WTC11 (cell line): Measurements from ENCODE around the gene CLCN1. TPM values are rescaled to one million over a fixed set of nuclear protein-coding genes. Genes with fewer than 3 reads are reported as not detected.

ENCODE experiments used
- ATAC-seq: fragments of 200-7000 bp; cut with Tn5 transposase; 2 replicates; pipeline ENCODE4 v1.10.0; 2021; ENCODE audit warnings: mild to moderate bottlenecking, moderate library complexity
- CTCF ChIA-PET: fragments of 300-600 bp; sonication (Branson Sonifier 250); formaldehyde crosslinking; loops from one replicate; lab custom pipeline; 2021; ENCODE audit warnings: antibody characterized with exemption; lab: Charles Lee
- POLR2A ChIA-PET: fragments of 350-600 bp; sonication (Branson Sonifier 250); formaldehyde crosslinking; loops from one replicate; lab custom pipeline; 2021; ENCODE audit warnings: antibody characterized with exemption; lab: Charles Lee
- DNase-seq: peaks from one replicate; pipeline ENCODE4 v3.0.0; 2021; ENCODE audit warnings: low spot score
- H3K27ac Mint-ChIP-seq: 2 replicates; pipeline ENCODE4 v1.8.0; 2021; ENCODE audit warnings: mixed read lengths
- H3K27me3 Mint-ChIP-seq: 2 replicates; pipeline ENCODE4 v1.8.0; 2021; ENCODE audit warnings: low read depth, mild to moderate bottlenecking, moderate library complexity, mixed read lengths
- H3K36me3 Mint-ChIP-seq: 2 replicates; pipeline ENCODE4 v1.8.0; 2021; ENCODE audit warnings: mixed read lengths
- H3K4me1 Mint-ChIP-seq: 2 replicates; pipeline ENCODE4 v1.8.0; 2022; ENCODE audit warnings: mixed read lengths
- H3K4me3 Mint-ChIP-seq: 2 replicates; pipeline ENCODE4 v1.8.0; 2021; ENCODE audit warnings: mild to moderate bottlenecking, moderate library complexity, mixed read lengths
- H3K9me3 Mint-ChIP-seq: 2 replicates; pipeline ENCODE4 v1.8.0; 2021; ENCODE audit warnings: mixed read lengths
- CBFB ChIP-seq: sonication (generic); formaldehyde crosslinking; IDR thresholded peaks from 2 replicates; pipeline ENCODE4 v1.8.1; 2022; ENCODE audit warnings: mild to moderate bottlenecking, low read depth, missing genetic modification reagents
- CREB1 ChIP-seq: sonication (generic); formaldehyde crosslinking; IDR thresholded peaks from 2 replicates; pipeline ENCODE4 v1.8.0; 2023; ENCODE audit warnings: mild to moderate bottlenecking, missing genetic modification reagents
- ELF4 ChIP-seq: sonication (generic); formaldehyde crosslinking; IDR thresholded peaks from 2 replicates; pipeline ENCODE4 v1.8.1; 2022; ENCODE audit warnings: low read depth, mild to moderate bottlenecking, moderate library complexity, missing genetic modification reagents
- EMX1 ChIP-seq: fragments of 250-450 bp; sonication (Bioruptor Pico); IDR thresholded peaks from 2 replicates; pipeline ENCODE4 v1.8.0; 2021; ENCODE audit warnings: mild to moderate bottlenecking
- FOXK1 ChIP-seq: sonication (generic); formaldehyde crosslinking; IDR thresholded peaks from 2 replicates; pipeline ENCODE4 v1.8.0; 2022; ENCODE audit warnings: mild to moderate bottlenecking, moderate library complexity, missing genetic modification reagents
- MXD4 ChIP-seq: fragments of 250-450 bp; sonication (Bioruptor Pico); IDR thresholded peaks from 2 replicates; pipeline ENCODE4 v1.8.0; 2021; ENCODE audit warnings: mild to moderate bottlenecking, moderate library complexity, borderline replicate concordance
- NFE2L1 ChIP-seq: sonication (generic); formaldehyde crosslinking; IDR thresholded peaks from 2 replicates; pipeline ENCODE4 v1.8.1; 2023; ENCODE audit warnings: missing genetic modification reagents
- NFYB ChIP-seq: sonication (generic); formaldehyde crosslinking; conservative IDR thresholded peaks from 2 replicates; pipeline ENCODE4 v1.8.0; 2022; ENCODE audit warnings: low read depth, missing genetic modification reagents
- OVOL2 ChIP-seq: fragments of 250-450 bp; sonication (Bioruptor Pico); IDR thresholded peaks from 2 replicates; pipeline ENCODE4 v1.9.0; 2021; ENCODE audit warnings: mild to moderate bottlenecking, borderline replicate concordance
- RELA ChIP-seq: sonication (generic); formaldehyde crosslinking; IDR thresholded peaks from 2 replicates; pipeline ENCODE4 v1.8.1; 2022; ENCODE audit warnings: missing genetic modification reagents, mild to moderate bottlenecking, borderline replicate concordance
- RORB ChIP-seq: fragments of 250-450 bp; sonication (Bioruptor Pico); IDR thresholded peaks from 2 replicates; pipeline ENCODE4 v1.9.0; 2021; ENCODE audit warnings: mild to moderate bottlenecking
- TEAD1 ChIP-seq: sonication (generic); formaldehyde crosslinking; IDR thresholded peaks from 2 replicates; pipeline ENCODE4 v1.8.0; 2022; ENCODE audit warnings: mild to moderate bottlenecking, missing genetic modification reagents
- TEAD4 ChIP-seq: sonication (generic); formaldehyde crosslinking; IDR thresholded peaks from 2 replicates; pipeline ENCODE4 v1.8.0; 2022; ENCODE audit warnings: mild to moderate bottlenecking, missing genetic modification reagents
- ZNF263 ChIP-seq: sonication (generic); formaldehyde crosslinking; IDR thresholded peaks from 2 replicates; pipeline ENCODE4 v1.8.1; 2022; ENCODE audit warnings: low read depth, mild to moderate bottlenecking, moderate library complexity, missing genetic modification reagents
- ZNF317 ChIP-seq: sonication (generic); formaldehyde crosslinking; IDR thresholded peaks from 2 replicates; pipeline ENCODE4 v1.8.1; 2023; ENCODE audit warnings: low read depth, mild to moderate bottlenecking, moderate library complexity, missing genetic modification reagents, borderline replicate concordance
- ZNF423 ChIP-seq: fragments of 250-450 bp; sonication (Bioruptor Pico); IDR thresholded peaks from 2 replicates; pipeline ENCODE4 v2.1.2; 2022; ENCODE audit warnings: mild to moderate bottlenecking, moderate library complexity
- ZNF671 ChIP-seq: fragments of 250-450 bp; sonication (Bioruptor Pico); IDR thresholded peaks from 2 replicates; pipeline ENCODE4 v1.8.0; 2021; ENCODE audit warnings: mild to moderate bottlenecking
- total RNA-seq: library from RNA; stranded (reverse); gene quantifications from 3 replicates; pipeline ENCODE4 v1.2.3, GENCODE V29; 2021
- TF ChIP-seq, protein P1 (sequence below): sonication (generic); formaldehyde crosslinking; IDR thresholded peaks from 2 replicates; pipeline ENCODE4 v1.8.1; 2022; ENCODE audit warnings: mild to moderate bottlenecking, missing genetic modification reagents, moderate library complexity, borderline replicate concordance
- TF ChIP-seq, protein P2 (sequence below): fragments of 250-450 bp; sonication (Bioruptor Pico); IDR thresholded peaks from 2 replicates; pipeline ENCODE4 v2.1.2; 2022; ENCODE audit warnings: mild to moderate bottlenecking, moderate library complexity
- TF ChIP-seq, protein P3 (sequence below): sonication (generic); formaldehyde crosslinking; IDR thresholded peaks from 2 replicates; pipeline ENCODE4 v1.8.0; 2022; ENCODE audit warnings: mild to moderate bottlenecking, missing genetic modification reagents
- TF ChIP-seq, protein P4 (sequence below): sonication (generic); formaldehyde crosslinking; conservative IDR thresholded peaks from 2 replicates; pipeline ENCODE4 v1.8.1; 2023; ENCODE audit warnings: mild to moderate bottlenecking, low read depth, missing genetic modification reagents, moderate library complexity
- TF ChIP-seq, protein P5 (sequence below): sonication (generic); formaldehyde crosslinking; IDR thresholded peaks from 2 replicates; pipeline ENCODE4 v1.8.0; 2022; ENCODE audit warnings: mild to moderate bottlenecking, missing genetic modification reagents
- TF ChIP-seq, protein P6 (sequence below): sonication (generic); formaldehyde crosslinking; IDR thresholded peaks from 2 replicates; pipeline ENCODE4 v1.8.1; 2023; ENCODE audit warnings: mild to moderate bottlenecking, moderate library complexity, missing genetic modification reagents
- TF ChIP-seq, protein P7 (sequence below): sonication (generic); formaldehyde crosslinking; IDR thresholded peaks from 2 replicates; pipeline ENCODE4 v1.8.1; 2022; ENCODE audit warnings: low read depth, mild to moderate bottlenecking, moderate library complexity, missing genetic modification reagents, borderline replicate concordance

The CLCN1 gene
- total RNA-seq, 1 experiment from 2014 or later = 0.28 TPM

DNA sequence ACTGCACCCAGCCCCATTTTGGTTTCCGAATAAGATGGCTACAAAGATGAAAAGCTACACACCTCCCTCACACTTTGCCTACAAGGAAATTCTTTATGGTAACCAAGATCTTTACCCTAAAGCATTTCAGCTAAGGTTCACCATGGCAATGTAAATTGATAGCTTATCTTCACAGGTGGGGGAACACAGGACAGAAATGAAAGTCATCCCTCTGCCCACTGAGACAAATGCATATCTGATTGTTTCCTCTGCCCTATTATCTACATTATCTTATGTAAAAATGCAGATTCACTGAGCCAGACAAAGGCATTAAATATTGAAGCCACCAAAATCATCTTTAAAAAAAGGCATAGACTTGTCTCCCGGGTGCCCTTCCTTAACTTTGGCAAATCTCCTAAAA, 34.4 kb upstream of the CLCN1 start:
- Mint-ChIP-seq H3K9me3 (no peaks in the 10 kb centered on the region), H3K4me3 (no peak overlapping the region), H3K36me3 (no peaks in the 10 kb centered on the region; the same call in 1 of the 2 replicates), H3K4me1 (peaks cover 28% of the 10 kb centered on the region), H3K27me3 (peaks cover 32% of the 10 kb centered on the region), H3K27ac (no peak overlapping the region)
- ATAC-seq (no peak), DNase-seq (no peak)
- ChIA-PET CTCF (no interaction called here), POLR2A (no interaction called here)
- no peak for TF ChIP-seq NFE2L1 (CRISPR knock-in tag)
- TF ChIP-seq ZNF263 (CRISPR knock-in tag) = no peak
- no peak for TF ChIP-seq TEAD1 (CRISPR knock-in tag)
- no peak for TF ChIP-seq ZNF423 (CRISPR knock-in tag)
- TF ChIP-seq, protein P1, sequence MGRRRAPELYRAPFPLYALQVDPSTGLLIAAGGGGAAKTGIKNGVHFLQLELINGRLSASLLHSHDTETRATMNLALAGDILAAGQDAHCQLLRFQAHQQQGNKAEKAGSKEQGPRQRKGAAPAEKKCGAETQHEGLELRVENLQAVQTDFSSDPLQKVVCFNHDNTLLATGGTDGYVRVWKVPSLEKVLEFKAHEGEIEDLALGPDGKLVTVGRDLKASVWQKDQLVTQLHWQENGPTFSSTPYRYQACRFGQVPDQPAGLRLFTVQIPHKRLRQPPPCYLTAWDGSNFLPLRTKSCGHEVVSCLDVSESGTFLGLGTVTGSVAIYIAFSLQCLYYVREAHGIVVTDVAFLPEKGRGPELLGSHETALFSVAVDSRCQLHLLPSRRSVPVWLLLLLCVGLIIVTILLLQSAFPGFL = no peak
- no peak for TF ChIP-seq TEAD4 (CRISPR knock-in tag)
- TF ChIP-seq ZNF317 = no peak
- no peak for TF ChIP-seq EMX1
- TF ChIP-seq OVOL2 (CRISPR knock-in tag) = no peak
- TF ChIP-seq, protein P2, sequence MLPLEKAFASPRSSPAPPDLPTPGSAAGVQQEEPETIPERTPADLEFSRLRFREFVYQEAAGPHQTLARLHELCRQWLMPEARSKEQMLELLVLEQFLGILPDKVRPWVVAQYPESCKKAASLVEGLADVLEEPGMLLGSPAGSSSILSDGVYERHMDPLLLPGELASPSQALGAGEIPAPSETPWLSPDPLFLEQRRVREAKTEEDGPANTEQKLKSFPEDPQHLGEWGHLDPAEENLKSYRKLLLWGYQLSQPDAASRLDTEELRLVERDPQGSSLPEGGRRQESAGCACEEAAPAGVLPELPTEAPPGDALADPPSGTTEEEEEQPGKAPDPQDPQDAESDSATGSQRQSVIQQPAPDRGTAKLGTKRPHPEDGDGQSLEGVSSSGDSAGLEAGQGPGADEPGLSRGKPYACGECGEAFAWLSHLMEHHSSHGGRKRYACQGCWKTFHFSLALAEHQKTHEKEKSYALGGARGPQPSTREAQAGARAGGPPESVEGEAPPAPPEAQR = no peak
- no peak for TF ChIP-seq CREB1 (CRISPR knock-in tag)

DNA sequence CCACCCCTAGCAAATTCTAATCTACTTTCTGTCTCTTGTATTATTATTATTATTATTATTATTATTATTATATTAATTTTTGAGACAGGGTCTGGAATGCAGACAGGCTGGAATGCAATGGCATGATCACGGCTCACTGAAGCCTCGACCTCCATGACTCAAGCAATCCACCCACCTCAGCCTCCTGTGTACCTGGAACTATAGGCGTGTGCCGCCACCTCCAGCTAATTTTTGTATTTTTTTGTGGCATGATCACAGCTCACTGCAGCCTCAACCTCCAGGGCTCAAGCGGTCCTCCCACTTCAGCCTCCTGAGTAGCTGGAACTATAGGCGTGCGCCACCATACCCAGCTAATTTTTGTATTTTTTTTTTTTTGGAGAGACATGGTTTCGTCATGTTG, 33.8 kb upstream of the CLCN1 start:
- Mint-ChIP-seq H3K4me1 (peaks cover 28% of the 10 kb centered on the region), H3K27ac (no peak overlapping the region), H3K4me3 (no peak overlapping the region), H3K9me3 (peaks cover 6% of the 10 kb centered on the region), H3K36me3 (peaks cover 6% of the 10 kb centered on the region), H3K27me3 (peaks cover 38% of the 10 kb centered on the region)
- ATAC-seq (no peak), DNase-seq (no peak)
- ChIA-PET POLR2A (no interaction called here), CTCF (interaction anchor here (2.0 kb wide), 1 partner anchor 41 kb away, joined by 11 read pairs; no protein-coding TSS in a partner anchor)
- no peak for TF ChIP-seq ZNF423 (CRISPR knock-in tag)
- TF ChIP-seq, protein P1 = no peak
- no peak for TF ChIP-seq RELA (CRISPR knock-in tag)
- TF ChIP-seq, protein P3, sequence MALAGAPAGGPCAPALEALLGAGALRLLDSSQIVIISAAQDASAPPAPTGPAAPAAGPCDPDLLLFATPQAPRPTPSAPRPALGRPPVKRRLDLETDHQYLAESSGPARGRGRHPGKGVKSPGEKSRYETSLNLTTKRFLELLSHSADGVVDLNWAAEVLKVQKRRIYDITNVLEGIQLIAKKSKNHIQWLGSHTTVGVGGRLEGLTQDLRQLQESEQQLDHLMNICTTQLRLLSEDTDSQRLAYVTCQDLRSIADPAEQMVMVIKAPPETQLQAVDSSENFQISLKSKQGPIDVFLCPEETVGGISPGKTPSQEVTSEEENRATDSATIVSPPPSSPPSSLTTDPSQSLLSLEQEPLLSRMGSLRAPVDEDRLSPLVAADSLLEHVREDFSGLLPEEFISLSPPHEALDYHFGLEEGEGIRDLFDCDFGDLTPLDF (CRISPR knock-in tag) = no peak
- no peak for TF ChIP-seq FOXK1 (CRISPR knock-in tag)
- TF ChIP-seq ELF4 (CRISPR knock-in tag) = no peak
- TF ChIP-seq NFYB (CRISPR knock-in tag) = no peak
- TF ChIP-seq ZNF671 (CRISPR knock-in tag) = no peak
- no peak for TF ChIP-seq CBFB
- TF ChIP-seq, protein P4, sequence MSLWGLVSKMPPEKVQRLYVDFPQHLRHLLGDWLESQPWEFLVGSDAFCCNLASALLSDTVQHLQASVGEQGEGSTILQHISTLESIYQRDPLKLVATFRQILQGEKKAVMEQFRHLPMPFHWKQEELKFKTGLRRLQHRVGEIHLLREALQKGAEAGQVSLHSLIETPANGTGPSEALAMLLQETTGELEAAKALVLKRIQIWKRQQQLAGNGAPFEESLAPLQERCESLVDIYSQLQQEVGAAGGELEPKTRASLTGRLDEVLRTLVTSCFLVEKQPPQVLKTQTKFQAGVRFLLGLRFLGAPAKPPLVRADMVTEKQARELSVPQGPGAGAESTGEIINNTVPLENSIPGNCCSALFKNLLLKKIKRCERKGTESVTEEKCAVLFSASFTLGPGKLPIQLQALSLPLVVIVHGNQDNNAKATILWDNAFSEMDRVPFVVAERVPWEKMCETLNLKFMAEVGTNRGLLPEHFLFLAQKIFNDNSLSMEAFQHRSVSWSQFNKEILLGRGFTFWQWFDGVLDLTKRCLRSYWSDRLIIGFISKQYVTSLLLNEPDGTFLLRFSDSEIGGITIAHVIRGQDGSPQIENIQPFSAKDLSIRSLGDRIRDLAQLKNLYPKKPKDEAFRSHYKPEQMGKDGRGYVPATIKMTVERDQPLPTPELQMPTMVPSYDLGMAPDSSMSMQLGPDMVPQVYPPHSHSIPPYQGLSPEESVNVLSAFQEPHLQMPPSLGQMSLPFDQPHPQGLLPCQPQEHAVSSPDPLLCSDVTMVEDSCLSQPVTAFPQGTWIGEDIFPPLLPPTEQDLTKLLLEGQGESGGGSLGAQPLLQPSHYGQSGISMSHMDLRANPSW (CRISPR knock-in tag) = no peak
- TF ChIP-seq, protein P5, sequence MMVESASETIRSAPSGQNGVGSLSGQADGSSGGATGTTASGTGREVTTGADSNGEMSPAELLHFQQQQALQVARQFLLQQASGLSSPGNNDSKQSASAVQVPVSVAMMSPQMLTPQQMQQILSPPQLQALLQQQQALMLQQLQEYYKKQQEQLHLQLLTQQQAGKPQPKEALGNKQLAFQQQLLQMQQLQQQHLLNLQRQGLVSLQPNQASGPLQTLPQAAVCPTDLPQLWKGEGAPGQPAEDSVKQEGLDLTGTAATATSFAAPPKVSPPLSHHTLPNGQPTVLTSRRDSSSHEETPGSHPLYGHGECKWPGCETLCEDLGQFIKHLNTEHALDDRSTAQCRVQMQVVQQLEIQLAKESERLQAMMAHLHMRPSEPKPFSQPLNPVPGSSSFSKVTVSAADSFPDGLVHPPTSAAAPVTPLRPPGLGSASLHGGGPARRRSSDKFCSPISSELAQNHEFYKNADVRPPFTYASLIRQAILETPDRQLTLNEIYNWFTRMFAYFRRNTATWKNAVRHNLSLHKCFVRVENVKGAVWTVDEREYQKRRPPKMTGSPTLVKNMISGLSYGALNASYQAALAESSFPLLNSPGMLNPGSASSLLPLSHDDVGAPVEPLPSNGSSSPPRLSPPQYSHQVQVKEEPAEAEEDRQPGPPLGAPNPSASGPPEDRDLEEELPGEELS (CRISPR knock-in tag) = no peak
- TF ChIP-seq, protein P6, sequence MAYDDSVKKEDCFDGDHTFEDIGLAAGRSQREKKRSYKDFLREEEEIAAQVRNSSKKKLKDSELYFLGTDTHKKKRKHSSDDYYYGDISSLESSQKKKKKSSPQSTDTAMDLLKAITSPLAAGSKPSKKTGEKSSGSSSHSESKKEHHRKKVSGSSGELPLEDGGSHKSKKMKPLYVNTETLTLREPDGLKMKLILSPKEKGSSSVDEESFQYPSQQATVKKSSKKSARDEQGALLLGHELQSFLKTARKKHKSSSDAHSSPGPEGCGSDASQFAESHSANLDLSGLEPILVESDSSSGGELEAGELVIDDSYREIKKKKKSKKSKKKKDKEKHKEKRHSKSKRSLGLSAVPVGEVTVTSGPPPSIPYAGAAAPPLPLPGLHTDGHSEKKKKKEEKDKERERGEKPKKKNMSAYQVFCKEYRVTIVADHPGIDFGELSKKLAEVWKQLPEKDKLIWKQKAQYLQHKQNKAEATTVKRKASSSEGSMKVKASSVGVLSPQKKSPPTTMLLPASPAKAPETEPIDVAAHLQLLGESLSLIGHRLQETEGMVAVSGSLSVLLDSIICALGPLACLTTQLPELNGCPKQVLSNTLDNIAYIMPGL (CRISPR knock-in tag) = no peak
- TF ChIP-seq RORB (CRISPR knock-in tag) = no peak
- TF ChIP-seq MXD4 = no peak
- TF ChIP-seq, protein P7, sequence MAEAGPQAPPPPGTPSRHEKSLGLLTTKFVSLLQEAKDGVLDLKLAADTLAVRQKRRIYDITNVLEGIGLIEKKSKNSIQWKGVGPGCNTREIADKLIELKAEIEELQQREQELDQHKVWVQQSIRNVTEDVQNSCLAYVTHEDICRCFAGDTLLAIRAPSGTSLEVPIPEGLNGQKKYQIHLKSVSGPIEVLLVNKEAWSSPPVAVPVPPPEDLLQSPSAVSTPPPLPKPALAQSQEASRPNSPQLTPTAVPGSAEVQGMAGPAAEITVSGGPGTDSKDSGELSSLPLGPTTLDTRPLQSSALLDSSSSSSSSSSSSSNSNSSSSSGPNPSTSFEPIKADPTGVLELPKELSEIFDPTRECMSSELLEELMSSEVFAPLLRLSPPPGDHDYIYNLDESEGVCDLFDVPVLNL (CRISPR knock-in tag) = no peak
